DMS114 treated with DMSO at 0.1 percent for 48 hours (cell line): ENCODE results near the gene SLC22A4.

ENCODE experiments used
- DNase-seq: peaks from one replicate; lab custom pipeline; 2025; ENCODE audit not compliant: unreplicated experiment; lab: John Stamatoyannopoulos, UW

The SLC22A4 gene

GRCh38 chr5:132298298-132299212 lies 4.4 kb downstream of the SLC22A4 start:
- DNase-seq, result no peak

GRCh38 chr5:132299917-132300316 lies 5.7 kb downstream of the SLC22A4 start:
- no peak for DNase-seq

- no peak for DNase-seq
These were observed 6.6 kb downstream of the SLC22A4 start for GRCh38 chr5:132300577-132301343.

GRCh38 chr5:132301344-132302271 lies 7.4 kb downstream of the SLC22A4 start:
- DNase-seq, result no peak

GRCh38 chr5:132302413-132302812 lies 8.2 kb downstream of the SLC22A4 start:
- no peak for DNase-seq

- DNase-seq, result no peak
These were observed 9.4 kb downstream of the SLC22A4 start for GRCh38 chr5:132303589-132303988.

GRCh38 chr5:132305420-132305819 lies 11.2 kb downstream of the SLC22A4 start:
- DNase-seq, result no peak

- no peak for DNase-seq
These were observed 14.5 kb downstream of the SLC22A4 start for GRCh38 chr5:132308701-132309100.

GRCh38 chr5:132309679-132310078 lies 15.5 kb downstream of the SLC22A4 start:
- no peak for DNase-seq

GRCh38 chr5:132310141-132310834 lies 16.1 kb downstream of the SLC22A4 start:
- DNase-seq, result no peak

- no peak for DNase-seq
These were observed 19.2 kb downstream of the SLC22A4 start for GRCh38 chr5:132313366-132313765.

GRCh38 chr5:132313961-132314432 lies 19.8 kb downstream of the SLC22A4 start:
- no peak for DNase-seq

GRCh38 chr5:132315529-132316067 lies 21.4 kb downstream of the SLC22A4 start:
- no peak for DNase-seq

GRCh38 chr5:132319975-132320374 lies 25.8 kb downstream of the SLC22A4 start:
- no peak for DNase-seq

GRCh38 chr5:132321109-132321721 lies 27.0 kb downstream of the SLC22A4 start:
- no peak for DNase-seq

GRCh38 chr5:132322266-132322665 lies 28.1 kb downstream of the SLC22A4 start:
- no peak for DNase-seq

- no peak for DNase-seq
These were observed 29.0 kb downstream of the SLC22A4 start for GRCh38 chr5:132323202-132323601.

- DNase-seq, result no peak
These were observed 31.5 kb downstream of the SLC22A4 start for GRCh38 chr5:132325691-132326090.

GRCh38 chr5:132327252-132327955 lies 33.2 kb downstream of the SLC22A4 start:
- DNase-seq, result no peak
